Measurements from ENCODE around the gene F8. TPM values are rescaled to one million over a fixed set of nuclear protein-coding genes. Genes with fewer than 3 reads are reported as not detected.

Gene F8
- total and polyA plus RNA-seq, 9 of the 15 experiments (the other 6 are each of a cell fraction or from before 2014, with no cell fraction given) = 0.41 to 3.8 (median 0.91) TPM

- 100% methylated on average over 1 of the region's 1 CpG for WGBS (ENCODE audit: insufficient coverage, low coverage, missing lambda C conversion rate)
- ChIA-PET CTCF (ENCODE audit: low intra/inter-chr PET ratio) (no interaction called here), POLR2A (interaction anchor here (0.6 kb wide), 1 partner anchor 39 kb away, joined by 5 read pairs; no protein-coding TSS in a partner anchor)
- Histone ChIP-seq H3K27me3 (ENCODE audit: control insufficient read depth in 2 of 2, insufficient read depth in 2 of 2, low read length in 2 of 2) (no peaks in the 10 kb centered on the region), H3K4me1 (replicated peaks in 1 of 2; ENCODE audit: control insufficient read depth in 2 of 2, insufficient read depth in 2 of 2, low read length in 2 of 2) (0 out of 5 replicates have a peak, but pooled peaks cover 0 to 3% of the 10 kb centered on the region in 2 experiments), H3K36me3 (ENCODE audit: control insufficient read depth, insufficient read depth, low read length) (no peaks in the 10 kb centered on the region), H3K4me3 (no peak overlapping the region), H4K20me1 (replicated peaks; ENCODE audit: control insufficient read depth, insufficient read depth, low read length) (no peaks in the 10 kb centered on the region; the same call in 1 of the 2 replicates), H3K9me3 (replicated peaks; ENCODE audit: control insufficient read depth, insufficient read depth, low read depth, low read length) (no peaks in the 10 kb centered on the region), H3K9me1 (ENCODE audit: control insufficient read depth, insufficient read depth, low read length) (no peaks in the 10 kb centered on the region), H3K27ac (ENCODE audit: extremely low read depth, low read depth, low read length) (no peak overlapping the region), H3K9ac (ENCODE audit: insufficient read depth in 1 of 2, low read depth in 2 of 2, low read length in 2 of 2) (no peak overlapping the region), H3K79me2 (ENCODE audit: control insufficient read depth, insufficient read depth, low read length) (no peaks in the 10 kb centered on the region), H3K4me2 (ENCODE audit: insufficient read depth, low read length) (no peak overlapping the region), H2AFZ (ENCODE audit: low read depth, low read length) (no peak overlapping the region)
- DNase-seq (ENCODE audit: extremely low read depth in 1 of 4, low spot score in 3 of 4) = no peak
- in situ Hi-C loops (cut with MboI) (no loop called here), intact Hi-C loops (cut with micrococcal nuclease) (no loop called here)
- ATAC-seq = no peak
- no peak for FAIRE-seq
- BruUV-seq (replicated peaks) = no TSS peak
- no peak for TF ChIP-seq MED1 (CRISPR knock-in tag; IDR thresholded peaks at IDR 0.05; ENCODE audit: borderline replicate concordance)
- no peak for TF ChIP-seq RBM39 (optimal IDR thresholded peaks at IDR 0.05; ENCODE audit: low read depth, low read length)
- TF ChIP-seq POLR2H (tag; IDR thresholded peaks at IDR 0.05; ENCODE audit: low read depth) = no peak
- TF ChIP-seq JUND (IDR thresholded peaks at IDR 0.05; ENCODE audit: borderline replicate concordance, low read depth, low read length) = no peak
- TF ChIP-seq JUND (tag; IDR thresholded peaks at IDR 0.05; ENCODE audit: borderline replicate concordance, low read depth, low read length) = no peak
- TF ChIP-seq ZHX1 (conservative IDR thresholded peaks at IDR 0.05; ENCODE audit: low read length) = no peak
- TF ChIP-seq RB1 (IDR thresholded peaks at IDR 0.05; ENCODE audit: low read depth) = no peak
- TF ChIP-seq FOS (IDR thresholded peaks at IDR 0.05; ENCODE audit: extremely low read depth, insufficient read length) = no peak
- TF ChIP-seq MAFK (IDR thresholded peaks at IDR 0.05; ENCODE audit: low read length) = no peak
- TF ChIP-seq PHTF2 (CRISPR knock-in tag; IDR thresholded peaks at IDR 0.05) = no peak
- no peak for TF ChIP-seq ZNF140 (CRISPR knock-in tag; IDR thresholded peaks at IDR 0.05)
- TF ChIP-seq SNAPC5 (CRISPR knock-in tag; IDR thresholded peaks at IDR 0.05) = no peak
- TF ChIP-seq PRDM10 (IDR thresholded peaks at IDR 0.05; ENCODE audit: partially characterized antibody) = no peak
- TF ChIP-seq E2F8 (IDR thresholded peaks at IDR 0.05; ENCODE audit: low read depth, partially characterized antibody) = no peak
- no peak for TF ChIP-seq LEF1 (IDR thresholded peaks at IDR 0.05)
Measured at GRCh38 chrX:154991476-154991875, 31.0 kb downstream of the F8 start.

Data from K562 (cell line).